Psoas muscle (tissue), 8 donors: ENCODE results near the gene SLC45A3. TPM values are rescaled to one million over a fixed set of nuclear protein-coding genes. Genes with fewer than 3 reads are reported as not detected.

Experiments used
- ATAC-seq, 4 donors: fragments of 200-7000 bp; cut with Tn5 transposase; one replicate each; pipeline ENCODE4 v1.9.1; 2020; ENCODE audit warnings: moderate library complexity in 3 of 4, mild to moderate bottlenecking in 2 of 4
- DNase-seq, 2 donors: peaks; one replicate each; pipeline ENCODE4 v3.0.0-alpha.2; 2020
- H3K27ac ChIP-seq: fragments of 200-600 bp; one replicate; pipeline ENCODE4 v1.8.0; 2022
- H3K27me3 ChIP-seq, 3 donors: fragments of 200-600 bp in 1 of 3; one replicate each; pipeline versions ENCODE4 v1.6.1 to v1.8.0; 2013 to 2022; ENCODE audit warnings: low read length in 2 of 3, mild to moderate bottlenecking in 2 of 3, moderate library complexity in 1 of 3; ENCODE audit not compliant: insufficient read depth in 3 of 3
- H3K36me3 ChIP-seq, 2 donors: fragments of 200-600 bp in 1 of 2; one replicate each; pipeline versions ENCODE4 v1.6.1 to v1.8.0; 2013 to 2022; ENCODE audit warnings: low read depth in 1 of 2, mild to moderate bottlenecking in 1 of 2, moderate library complexity in 1 of 2; ENCODE audit not compliant: insufficient read depth in 1 of 2
- H3K4me1 ChIP-seq: fragments of 200-600 bp; one replicate; pipeline ENCODE4 v1.8.0; 2022
- H3K4me3 ChIP-seq: fragments of 200-600 bp; one replicate; pipeline ENCODE4 v1.8.0; 2022; ENCODE audit warnings: mild to moderate bottlenecking
- H3K9me3 ChIP-seq: fragments of 200-600 bp; one replicate; pipeline ENCODE4 v1.8.0; 2022
- CTCF ChIP-seq: fragments of 200-600 bp; IDR thresholded peaks from one replicate; pipeline ENCODE4 v1.8.0; 2022; ENCODE audit warnings: antibody characterized with exemption
- WGBS, 3 donors: extraction: QIAGEN DNeasy Blood & Tissue Kit; methylation state at CpG; one replicate each; pipeline versions ENCODE4 v1.1.6 to v1.1.7; 2013; 5-methylcytosine and 5-hydroxymethylcytosine counted together
- intact Hi-C, 2 donors: fragments of 100-400 bp; cut with DNase I; formaldehyde crosslinking; loops; one replicate each; pipeline versions ENCODE4 v1.11.0 to v1.14.2; 2022
- polyA plus RNA-seq, 3 donors: library from polyadenylated mRNA; stranded (reverse); fragments of 200-250 nt; gene quantifications; one replicate each; pipeline ENCODE4 v1.2.3, GENCODE V29; 2013
- total RNA-seq, 4 donors: library from RNA; stranded (reverse); fragmentation: NEBNext Ultra II Directional in 2 of 4; extraction: Animal tissue kit (Norgen Biotek cat#: 25700) in 2 of 4; gene quantifications; one replicate each; pipeline versions ENCODE4 v1.2.1 to v1.2.4, GENCODE V29; 2021 to 2023
- donor health status: healthy with polysubstance abuse.
- donor health status: DM: no; HTN: no; CAD: no; lungs with moderate emphysema.
- donor health status: Bipolar disorder and iron deficiency.
- donor health status: healthy.
- donor health status: DM: yes; HTN: yes; CAD: no.
- donor health status: DM: no; HTN: no; CAD: no.
- donor health status: DM: no; HTN: no; CAD: no.
- donor health status: DM: yes; HTN: yes; CAD: no.

Gene SLC45A3
- total and polyA plus RNA-seq, 7 donors = 0.15 to 2.7 (median 0.46) TPM

- DNase-seq = no peak
- intact Hi-C loops = loop anchor here (2.0 to 5.0 kb wide), 4 partner anchors 56 to 321 kb away; no protein-coding TSS in a partner anchor
- 37 to 67% (median 45%) methylated on average over 2 of the region's 2 CpGs for WGBS, 3 donors
- H3K36me3 ChIP-seq = no peaks in the 10 kb centered on the region
- H3K27ac ChIP-seq = no peak overlapping the region
- no peaks in the 10 kb centered on the region for H3K9me3 ChIP-seq
- no peak overlapping the region for H3K4me3 ChIP-seq
- ATAC-seq = no peak
- no peaks in the 10 kb centered on the region for H3K27me3 ChIP-seq
- no peak for TF ChIP-seq CTCF
- H3K4me1 ChIP-seq = no peaks in the 10 kb centered on the region
Observed at GRCh38 chr1:205656236-205656635, 24.1 kb downstream of the SLC45A3 start.

GRCh38 chr1:205652984-205653383 is 27.3 kb downstream of the SLC45A3 start:
- intact Hi-C loops = no loop called here
- no peak for DNase-seq
- Histone ChIP-seq H3K9me3 (no peaks in the 10 kb centered on the region), H3K4me3 (no peak overlapping the region), H3K4me1 (peaks cover 7% of the 10 kb centered on the region), H3K36me3 (no peaks in the 10 kb centered on the region), H3K27ac (no peak overlapping the region), H3K27me3 (no peaks in the 10 kb centered on the region)
- no peak for ATAC-seq
- no peak for TF ChIP-seq CTCF
- WGBS, 3 donors = 75 to 83% (median 80%) methylated on average over 11 of the region's 11 CpGs

GRCh38 chr1:205650241-205650640 is 30.1 kb downstream of the SLC45A3 start:
- TF ChIP-seq CTCF = no peak
- H3K36me3 ChIP-seq = no peaks in the 10 kb centered on the region
- DNase-seq (no peak), ATAC-seq (no peak)
- no peak overlapping the region for H3K4me3 ChIP-seq
- peaks cover 11% of the 10 kb centered on the region for H3K4me1 ChIP-seq
- no peaks in the 10 kb centered on the region for H3K9me3 ChIP-seq
- H3K27me3 ChIP-seq = no peaks in the 10 kb centered on the region
- intact Hi-C loops = no loop called here
- 90 to 94% (median 94%) methylated on average over 1 of the region's 1 CpG for WGBS, 3 donors
- H3K27ac ChIP-seq = no peak overlapping the region

- H3K27me3 ChIP-seq = no peaks in the 10 kb centered on the region
- 80 to 88% (median 87%) methylated on average over 8 of the region's 8 CpGs for WGBS, 3 donors
- peaks cover 11% of the 10 kb centered on the region for H3K4me1 ChIP-seq
- no peak overlapping the region for H3K4me3 ChIP-seq
- intact Hi-C loops = no loop called here
- DNase-seq (no peak), ATAC-seq (no peak)
- no peak for TF ChIP-seq CTCF
- no peaks in the 10 kb centered on the region for H3K9me3 ChIP-seq
- no peak overlapping the region for H3K27ac ChIP-seq
- no peaks in the 10 kb centered on the region for H3K36me3 ChIP-seq
Observed at GRCh38 chr1:205645519-205645918, 34.8 kb downstream of the SLC45A3 start.

- intact Hi-C loops = no loop called here
- Histone ChIP-seq H3K9me3 (no peaks in the 10 kb centered on the region), H3K4me3 (no peak overlapping the region), H3K36me3 (no peaks in the 10 kb centered on the region), H3K4me1 (peaks cover 3% of the 10 kb centered on the region), H3K27me3 (no peaks in the 10 kb centered on the region), H3K27ac (no peak overlapping the region)
- DNase-seq (no peak), ATAC-seq (no peak)
- no peak for TF ChIP-seq CTCF
- 92 to 94% (median 93%) methylated on average over 2 of the region's 2 CpGs for whole genome bisulfite sequencing, 3 donors
Observed at GRCh38 chr1:205642679-205643307, 37.5 kb downstream of the SLC45A3 start.
